SK-N-SH (cell line): ENCODE data around the gene GRK1. TPM values are rescaled to one million over a fixed set of nuclear protein-coding genes. Genes with fewer than 3 reads are reported as not detected.

ENCODE experiments used
- CTCF ChIA-PET: fragments of 300-600, 350-600 bp; formaldehyde crosslinking; extraction: SDS; loops from one replicate; lab custom pipeline; 2021; lab: Yijun Ruan, JAX
- POLR2A ChIA-PET: fragments of 350-600 bp; sonication (Branson Sonifier 250); formaldehyde crosslinking; extraction: SDS; loops from one replicate; lab custom pipeline; 2020; ENCODE audit warnings: antibody characterized with exemption, inconsistent platforms; lab: Yijun Ruan, JAX
- DNase-seq: peaks from one replicate; pipeline ENCODE4 v3.0.0; 2012
- H2AFZ ChIP-seq: fragments of 200-600 bp; sonication (generic); 2 replicates; pipeline ENCODE4 v1.8.1; 2016; ENCODE audit warnings: antibody characterized with exemption, mild to moderate bottlenecking, low read depth
- H3F3A ChIP-seq: fragments of 200-600 bp; sonication (generic); replicated peaks from 2 replicates; pipeline ENCODE3; 2016; ENCODE audit warnings: antibody characterized with exemption, mild to moderate bottlenecking; ENCODE audit not compliant: insufficient read depth
- H3K27ac ChIP-seq, 2 experiments: fragments of 200-500 bp in 1 of 2; fragments of 200-600 bp in 1 of 2; sonication (Bioruptor generic) in 1 of 2; sonication (generic), shearing (Covaris generic) in 1 of 2; 2 replicates each; pipeline versions ENCODE4 v1.5.1 to v1.6.1; 2014 to 2016; ENCODE audit warnings: low read depth in 2 of 2, inconsistent platforms in 1 of 2, low read length in 1 of 2, mild to moderate bottlenecking in 1 of 2, mixed read lengths in 1 of 2
- H3K27me3 ChIP-seq: fragments of 200-600 bp; sonication (generic), shearing (Covaris generic); 2 replicates; pipeline ENCODE4 v1.6.1; 2016; ENCODE audit warnings: mixed run types; ENCODE audit not compliant: insufficient read depth
- H3K36me3 ChIP-seq, 2 experiments: fragments of 200-500 bp in 1 of 2; fragments of 200-600 bp in 1 of 2; sonication (Bioruptor generic) in 1 of 2; sonication (generic) in 1 of 2; replicated peaks in 1 of 2; 2 replicates each; pipeline versions ENCODE3 to v1.5.1; 2014 to 2016; ENCODE audit warnings: low read length in 1 of 2, mild to moderate bottlenecking in 1 of 2; ENCODE audit not compliant: insufficient read depth in 2 of 2, control insufficient read depth in 1 of 2
- H3K4me1 ChIP-seq, 2 experiments: fragments of 200-500 bp in 1 of 2; fragments of 200-600 bp in 1 of 2; sonication (Bioruptor generic) in 1 of 2; sonication (generic), shearing (Covaris generic) in 1 of 2; 2 replicates each; pipeline versions ENCODE4 v1.5.1 to v1.6.1; 2014 to 2016; ENCODE audit warnings: low read depth in 1 of 2, low read length in 1 of 2, mixed run types in 1 of 2; ENCODE audit not compliant: insufficient read depth in 2 of 2, control insufficient read depth in 1 of 2
- H3K4me2 ChIP-seq: fragments of 200-600 bp; sonication (generic), shearing (Covaris generic); 2 replicates; pipeline ENCODE4 v1.6.1; 2017; ENCODE audit warnings: mixed run types
- H3K4me3 ChIP-seq, 2 experiments: fragments of 200-500 bp in 1 of 2; fragments of 200-600 bp in 1 of 2; sonication (Bioruptor generic) in 1 of 2; sonication (generic), shearing (Covaris generic) in 1 of 2; 2 replicates each; pipeline versions ENCODE4 v1.5.1 to v1.8.1; 2014 to 2016; ENCODE audit warnings: low read depth in 2 of 2, inconsistent platforms in 1 of 2, low read length in 1 of 2, mild to moderate bottlenecking in 1 of 2, mixed read lengths in 1 of 2, moderate library complexity in 1 of 2
- H3K79me2 ChIP-seq: fragments of 200-600 bp; sonication (generic); 2 replicates; pipeline ENCODE4 v1.8.1; 2017; ENCODE audit warnings: mild to moderate bottlenecking; ENCODE audit not compliant: insufficient read depth
- H3K9ac ChIP-seq: fragments of 200-600 bp; sonication (generic); 2 replicates; pipeline ENCODE4 v1.6.1; 2017; ENCODE audit warnings: mixed run types
- H3K9me2 ChIP-seq: fragments of 200-600 bp; sonication (generic); 2 replicates; pipeline ENCODE4 v1.6.1; 2017; ENCODE audit warnings: mixed run types
- H3K9me3 ChIP-seq: fragments of 200-600 bp; sonication (generic); 2 replicates; pipeline ENCODE4 v1.6.1; 2017; ENCODE audit warnings: mixed run types, mild to moderate bottlenecking, moderate library complexity
- H4K20me1 ChIP-seq: fragments of 200-600 bp; sonication (generic); 2 replicates; pipeline ENCODE4 v1.6.1; 2017; ENCODE audit warnings: mild to moderate bottlenecking, mixed run types; ENCODE audit not compliant: insufficient read depth
- CHD2 ChIP-seq: fragments of 150-350 bp; IDR thresholded peaks from 2 replicates; pipeline ENCODE4 v1.6.1; 2018; ENCODE audit warnings: low read length; ENCODE audit not compliant: partially characterized antibody
- GATA2 ChIP-seq: sonication (generic); formaldehyde crosslinking; IDR thresholded peaks from 2 replicates; pipeline ENCODE4 v1.5.0; 2020; ENCODE audit warnings: mild to moderate bottlenecking, missing genetic modification reagents
- JUND ChIP-seq: IDR thresholded peaks from 2 replicates; pipeline ENCODE4 v1.4.0; 2012
- NRF1 ChIP-seq: IDR thresholded peaks from 2 replicates; pipeline ENCODE4 v1.6.1; 2012; ENCODE audit warnings: low read depth, mild to moderate bottlenecking, low read length
- POLR2AphosphoS5 ChIP-seq: IDR thresholded peaks from 2 replicates; pipeline ENCODE4 v1.6.1; 2012; ENCODE audit warnings: low read depth, low read length
- RXRA ChIP-seq: IDR thresholded peaks from 2 replicates; pipeline ENCODE4 v1.4.0; 2012; ENCODE audit warnings: low read depth, mild to moderate bottlenecking, borderline replicate concordance
- SIN3A ChIP-seq: IDR thresholded peaks from 2 replicates; pipeline ENCODE4 v1.6.1; 2012; ENCODE audit warnings: low read depth, mild to moderate bottlenecking, low read length, moderate library complexity, borderline replicate concordance
- YY1 ChIP-seq: IDR thresholded peaks from 2 replicates; pipeline ENCODE4 v1.4.0; 2012; ENCODE audit warnings: low read depth, mild to moderate bottlenecking
- WGBS: methylation state at CpG from one replicate; pipeline ENCODE4 v1.1.6; 2017; ENCODE audit warnings: low lambda C conversion rate; 5-methylcytosine and 5-hydroxymethylcytosine counted together
- polyA plus RNA-seq, 3 experiments: library from polyadenylated mRNA; depleted of rRNA; stranded (reverse); fragments of >200 nt; gene quantifications; 2 replicates each; pipeline ENCODE4 v1.2.3, GENCODE V29; 2012
- TF ChIP-seq, protein P1 (sequence below): IDR thresholded peaks from 2 replicates; pipeline ENCODE4 v1.4.0; 2012; ENCODE audit warnings: low read depth, borderline replicate concordance

GRK1 gene
- polyA plus RNA-seq, 1 of the 3 experiments (the other 2 are of a cell fraction), result 0.12 TPM

DNA sequence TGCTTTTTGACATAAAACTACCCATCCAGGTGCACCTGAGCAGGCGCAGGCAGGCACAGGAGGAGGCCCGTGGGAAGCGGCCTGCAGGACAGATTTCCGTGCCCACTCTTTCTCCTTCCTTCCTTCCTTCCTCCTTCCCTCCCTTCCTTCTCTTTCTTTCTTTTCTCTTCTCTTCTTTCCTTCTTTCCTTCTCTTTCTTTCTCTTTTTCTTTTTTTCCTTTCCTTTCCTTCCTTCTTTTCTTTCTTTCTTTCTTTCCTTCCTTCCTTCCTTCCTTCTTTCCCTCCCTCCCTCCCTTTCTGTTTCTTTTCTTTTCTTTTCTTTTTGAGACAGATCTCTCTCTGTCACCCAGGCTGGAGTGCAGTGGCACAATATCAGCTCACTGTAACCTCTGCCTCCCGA lies 70.8 kb downstream of the GRK1 start:
- Histone ChIP-seq H3K79me2 (no peaks in the 10 kb centered on the region), H3K9me3 (no peaks in the 10 kb centered on the region), H3K27me3 (no peaks in the 10 kb centered on the region), H3K4me3 (no peak overlapping the region), H3K4me2 (no peak overlapping the region), H3K9me2 (no peaks in the 10 kb centered on the region), H3F3A (no peaks in the 10 kb centered on the region), H2AFZ (no peak overlapping the region), H3K36me3 (no peaks in the 10 kb centered on the region), H3K4me1 (peaks cover 0 to 13% of the 10 kb centered on the region in 2 experiments; a peak in 1 of 4 replicates), H4K20me1 (no peaks in the 10 kb centered on the region), H3K27ac (no peak overlapping the region), H3K9ac (no peak overlapping the region)
- TF ChIP-seq, protein P1, sequence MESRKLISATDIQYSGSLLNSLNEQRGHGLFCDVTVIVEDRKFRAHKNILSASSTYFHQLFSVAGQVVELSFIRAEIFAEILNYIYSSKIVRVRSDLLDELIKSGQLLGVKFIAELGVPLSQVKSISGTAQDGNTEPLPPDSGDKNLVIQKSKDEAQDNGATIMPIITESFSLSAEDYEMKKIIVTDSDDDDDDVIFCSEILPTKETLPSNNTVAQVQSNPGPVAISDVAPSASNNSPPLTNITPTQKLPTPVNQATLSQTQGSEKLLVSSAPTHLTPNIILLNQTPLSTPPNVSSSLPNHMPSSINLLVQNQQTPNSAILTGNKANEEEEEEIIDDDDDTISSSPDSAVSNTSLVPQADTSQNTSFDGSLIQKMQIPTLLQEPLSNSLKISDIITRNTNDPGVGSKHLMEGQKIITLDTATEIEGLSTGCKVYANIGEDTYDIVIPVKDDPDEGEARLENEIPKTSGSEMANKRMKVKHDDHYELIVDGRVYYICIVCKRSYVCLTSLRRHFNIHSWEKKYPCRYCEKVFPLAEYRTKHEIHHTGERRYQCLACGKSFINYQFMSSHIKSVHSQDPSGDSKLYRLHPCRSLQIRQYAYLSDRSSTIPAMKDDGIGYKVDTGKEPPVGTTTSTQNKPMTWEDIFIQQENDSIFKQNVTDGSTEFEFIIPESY, result no peak
- TF ChIP-seq POLR2AphosphoS5, result no peak
- no peak for TF ChIP-seq SIN3A
- no peak for DNase-seq
- ChIA-PET POLR2A (no interaction called here), CTCF (no interaction called here)
- WGBS, result 64% methylated on average over 5 of the region's 5 CpGs

DNA sequence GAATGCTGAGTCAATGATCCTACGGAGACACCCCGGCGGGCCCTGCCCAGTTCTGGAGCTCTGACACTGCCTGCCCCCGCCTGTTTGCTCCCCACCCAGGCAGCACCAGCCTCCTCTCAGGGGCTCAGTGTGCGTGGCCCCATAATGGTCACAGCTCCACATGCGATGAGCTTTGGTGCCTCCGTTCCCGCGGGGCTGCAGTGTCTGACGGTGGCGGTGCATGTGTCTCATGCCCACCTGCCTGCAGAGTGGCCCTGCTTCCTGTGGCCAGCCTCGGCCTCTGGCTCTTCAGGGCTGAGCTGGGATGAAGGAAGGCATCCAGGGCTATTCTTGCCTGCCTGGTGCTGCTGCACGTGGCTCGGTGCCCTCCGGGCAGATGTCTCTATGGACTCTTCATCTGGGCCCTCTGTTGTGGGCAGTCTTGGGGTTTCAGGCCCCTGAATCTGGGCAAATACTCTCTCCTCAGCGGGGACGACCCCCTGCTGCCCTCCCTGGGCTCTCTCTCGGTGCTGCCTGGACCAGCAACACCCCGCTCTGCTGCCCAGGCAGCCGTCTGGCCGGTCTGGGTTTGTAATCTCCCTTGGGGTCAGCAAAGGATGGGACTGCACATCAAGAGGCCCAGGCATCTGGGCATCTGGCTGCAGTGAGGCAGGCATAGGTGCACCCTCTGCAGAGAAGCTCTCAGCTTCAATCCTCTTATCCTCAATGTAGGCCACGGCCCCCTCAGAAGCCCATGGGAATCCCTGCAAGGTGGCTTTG lies 72.7 kb downstream of the GRK1 start:
- DNase-seq, result no peak

More for the DNA sequence above, 72.7 kb downstream of the GRK1 start:
- ChIA-PET POLR2A (no interaction called here), CTCF (interaction anchor here (1.0 to 1.2 kb wide), 2 partner anchors 19 to 486 kb away, joined by 3 read pairs; partner anchors contain the start of gene TMEM255B)
- WGBS, result 55% methylated on average over 12 of the region's 22 CpGs
- H3K4me2 ChIP-seq, result no peak overlapping the region
- no peaks in the 10 kb centered on the region for H3K27me3 ChIP-seq
- TF ChIP-seq RXRA (no peak), CHD2 (no peak), GATA2 (CRISPR knock-in tag) (no peak), YY1 (no peak), JUND (no peak), NRF1 (no peak)
- TF ChIP-seq, protein P1, result no peak
- no peaks in the 10 kb centered on the region for H3F3A ChIP-seq
- peaks cover 0 to 13% of the 10 kb centered on the region in 2 experiments; a peak in 1 of 4 replicates for H3K4me1 ChIP-seq
- H3K79me2 ChIP-seq, result no peaks in the 10 kb centered on the region
- no peak overlapping the region for H3K4me3 ChIP-seq
- no peaks in the 10 kb centered on the region for H3K9me2 ChIP-seq
- no peaks in the 10 kb centered on the region for H3K9me3 ChIP-seq
- H2AFZ ChIP-seq, result no peak overlapping the region
- H3K9ac ChIP-seq, result no peak overlapping the region
- no peaks in the 10 kb centered on the region for H3K36me3 ChIP-seq
- H3K27ac ChIP-seq, result no peak overlapping the region
- H4K20me1 ChIP-seq, result no peaks in the 10 kb centered on the region
